ENCODE results near the gene FXN.

DNA sequence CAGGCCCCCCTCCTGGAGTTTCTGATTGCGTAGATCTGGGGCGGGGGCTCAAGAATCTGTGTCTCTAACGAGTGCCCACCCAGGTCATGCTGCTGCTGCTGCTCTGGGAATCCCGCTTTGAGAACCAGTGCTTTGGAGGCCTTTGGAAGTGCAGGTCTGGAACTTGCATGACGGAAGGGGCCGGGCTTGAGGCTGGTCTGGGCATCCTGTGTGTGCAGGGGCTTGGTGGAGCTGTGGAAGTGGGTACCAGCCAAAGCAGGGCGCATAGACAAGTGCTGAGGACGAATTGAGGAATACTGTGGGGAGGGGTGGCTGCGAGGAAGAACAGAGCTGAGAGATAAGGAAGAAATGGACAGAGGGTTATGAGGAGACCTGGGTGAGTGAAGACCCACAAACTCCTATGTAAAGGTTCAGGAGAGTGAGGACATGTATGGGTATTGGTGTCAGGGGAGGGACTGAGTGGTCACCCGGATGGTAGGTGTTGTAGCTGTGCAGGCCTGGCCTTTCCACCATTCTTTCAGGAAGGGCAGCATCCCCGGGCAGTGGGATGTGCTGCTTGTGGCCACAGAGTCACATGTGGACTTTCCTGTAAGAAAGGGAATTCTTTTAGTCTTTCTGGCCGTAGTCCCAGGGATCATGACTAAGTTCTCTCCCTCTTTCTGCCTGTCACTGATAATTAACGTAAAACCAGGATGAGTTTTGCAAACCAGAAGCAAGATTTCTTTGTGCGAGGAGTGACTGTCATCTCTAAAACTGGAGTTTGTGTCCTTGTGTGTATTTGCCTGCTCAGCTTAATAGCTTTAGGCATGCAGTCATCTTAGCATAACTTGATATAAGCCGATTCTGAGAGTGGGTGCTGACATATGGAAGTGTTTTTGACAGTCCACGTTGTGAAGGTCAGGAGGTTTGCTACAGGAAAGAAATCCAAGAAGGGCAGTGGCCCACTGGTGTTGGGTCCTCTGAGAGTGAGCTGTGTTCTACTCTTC is 95.2 kb downstream of the FXN start:
- no peak for TF ChIP-seq CTCF (IDR thresholded peaks at IDR 0.05; ENCODE audit: insufficient read depth, low read depth, low read length)
- TF ChIP-seq EZH2 (IDR thresholded peaks at IDR 0.05; ENCODE audit: insufficient read depth, low read length) = no peak
